HUDEP-2 (cell line): ENCODE results near the gene HFE.
A peak's percentile ranks its signal among the peaks of the same experiment; 100 is the strongest.
"Not testable (repeated sequence)": the region's sequence is repeated elsewhere in the genome, so short reads cannot be mapped to it uniquely, and the experiment has no call there.

Source experiments
- DNase-seq, 76 experiments: peaks; one replicate each; lab custom pipeline; 2025; ENCODE audit not compliant: unreplicated experiment in 76 of 76; lab: John Stamatoyannopoulos, UW

HFE gene

GRCh38 chr6:26087284-26088115 is at the start of gene HFE:
TSS of gene HFE (plus strand) at chr6:26087429. CDS start at chr6:26087441, 12 bp downstream.
- DNase-seq: peak in 7 of 76 experiments; percentile 14 to 36 (median 28)

GRCh38 chr6:26041946-26042345 is 45.3 kb upstream of the HFE start:
- DNase-seq: no peak

DNA sequence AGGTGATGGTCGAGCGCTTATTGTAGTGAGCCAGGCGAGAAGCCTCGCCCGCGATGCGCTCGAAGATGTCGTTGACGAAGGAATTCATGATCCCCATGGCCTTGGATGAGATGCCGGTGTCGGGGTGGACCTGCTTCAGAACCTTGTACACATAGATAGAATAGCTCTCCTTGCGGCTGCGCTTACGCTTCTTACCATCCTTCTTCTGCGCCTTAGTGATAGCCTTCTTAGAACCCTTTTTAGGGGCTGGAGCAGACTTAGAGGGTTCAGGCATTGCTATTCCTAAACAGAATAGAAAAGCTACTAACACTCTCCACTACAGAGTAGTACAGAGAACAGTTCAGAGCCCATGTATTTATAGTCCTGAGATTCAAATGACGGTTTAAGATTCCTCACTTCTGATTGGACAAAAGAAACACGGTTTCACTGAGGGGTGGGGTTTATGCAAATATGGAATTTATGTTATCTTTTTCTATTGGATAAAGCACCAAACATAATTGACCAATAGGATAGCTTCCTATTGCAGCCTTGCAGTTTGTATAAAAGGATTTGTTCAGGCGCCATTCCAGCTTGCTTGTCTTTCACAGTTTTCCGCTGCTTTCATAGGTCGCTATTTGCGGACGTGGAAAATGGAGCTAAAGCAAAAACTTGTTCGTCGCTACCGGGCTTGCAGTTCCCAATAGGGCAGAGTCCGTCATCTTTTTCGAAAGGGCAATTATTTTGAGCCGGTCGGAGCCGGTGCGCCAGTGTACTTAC is 43.7 kb upstream of the HFE start:
- DNase-seq: peak in 70 of 76 experiments; percentile 43 to 100 (median 92)

GRCh38 chr6:26044140-26045064 is 42.8 kb upstream of the HFE start:
- DNase-seq: peak in 57 of 76 experiments; percentile 34 to 92 (median 82)

GRCh38 chr6:26045065-26045927 is 41.9 kb upstream of the HFE start:
- DNase-seq: peak in 70 of 76 experiments; percentile 79 to 99 (median 96)

DNA sequence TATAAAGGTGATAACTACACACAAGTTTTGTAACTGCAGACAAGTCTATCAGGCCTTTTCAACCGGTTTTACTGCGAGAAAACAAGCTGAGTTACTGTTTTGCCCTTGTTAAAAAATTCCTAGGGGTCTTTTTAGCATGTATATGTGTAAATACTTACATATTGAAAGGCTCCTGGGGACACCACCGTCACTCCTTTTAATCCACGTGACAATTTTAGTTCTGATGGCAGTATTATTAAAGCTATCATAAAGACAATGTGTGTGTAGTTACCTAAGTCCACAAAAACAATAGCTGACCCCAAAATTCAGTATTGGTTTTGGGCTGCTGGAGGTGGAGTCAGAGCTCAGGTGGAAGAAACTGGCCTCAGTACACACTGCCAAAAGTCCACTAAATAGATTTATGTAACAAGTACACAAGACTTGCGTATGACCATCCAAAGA is 41.3 kb upstream of the HFE start:
- DNase-seq: peak in 24 of 76 experiments; percentile 38 to 95 (median 74)

DNA sequence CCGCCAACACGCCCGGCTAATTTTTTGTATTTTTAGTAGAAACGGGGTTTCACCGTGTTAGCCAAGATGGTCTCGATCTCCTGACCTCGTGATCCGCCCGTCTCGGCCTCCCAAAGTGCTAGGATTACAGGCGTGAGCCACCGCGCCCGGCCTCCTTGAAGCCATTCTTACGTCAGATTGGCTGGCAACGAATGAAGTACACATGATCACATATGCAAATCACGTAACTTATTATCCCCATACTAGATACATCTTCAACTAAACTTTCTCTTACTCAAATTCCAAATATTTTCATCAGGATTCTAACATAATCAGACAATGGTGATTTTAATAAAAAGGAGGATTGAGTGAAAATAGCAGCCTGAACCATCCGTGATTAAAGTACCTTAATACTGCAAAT is 39.9 kb upstream of the HFE start:
- DNase-seq: not testable (repeated sequence)

DNA sequence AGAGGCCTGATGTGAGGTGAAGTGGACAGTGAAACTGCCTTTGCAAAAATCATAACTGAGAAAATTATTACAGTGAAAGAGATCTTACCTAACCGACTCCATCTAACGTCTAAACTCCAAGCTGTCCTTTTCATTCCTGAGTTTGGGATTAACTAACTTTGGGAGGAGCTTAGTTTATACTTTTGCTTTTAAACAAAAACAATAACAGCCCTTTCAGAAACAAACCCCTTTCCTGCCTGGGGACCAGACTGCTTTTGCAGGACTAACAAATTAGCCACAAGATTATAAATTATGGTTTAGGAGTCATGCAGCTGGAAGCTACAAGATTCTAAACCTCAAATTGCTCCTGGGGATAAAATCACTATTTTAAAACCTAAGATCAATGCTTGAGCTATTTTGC is 38.6 kb upstream of the HFE start:
- DNase-seq: no peak

DNA sequence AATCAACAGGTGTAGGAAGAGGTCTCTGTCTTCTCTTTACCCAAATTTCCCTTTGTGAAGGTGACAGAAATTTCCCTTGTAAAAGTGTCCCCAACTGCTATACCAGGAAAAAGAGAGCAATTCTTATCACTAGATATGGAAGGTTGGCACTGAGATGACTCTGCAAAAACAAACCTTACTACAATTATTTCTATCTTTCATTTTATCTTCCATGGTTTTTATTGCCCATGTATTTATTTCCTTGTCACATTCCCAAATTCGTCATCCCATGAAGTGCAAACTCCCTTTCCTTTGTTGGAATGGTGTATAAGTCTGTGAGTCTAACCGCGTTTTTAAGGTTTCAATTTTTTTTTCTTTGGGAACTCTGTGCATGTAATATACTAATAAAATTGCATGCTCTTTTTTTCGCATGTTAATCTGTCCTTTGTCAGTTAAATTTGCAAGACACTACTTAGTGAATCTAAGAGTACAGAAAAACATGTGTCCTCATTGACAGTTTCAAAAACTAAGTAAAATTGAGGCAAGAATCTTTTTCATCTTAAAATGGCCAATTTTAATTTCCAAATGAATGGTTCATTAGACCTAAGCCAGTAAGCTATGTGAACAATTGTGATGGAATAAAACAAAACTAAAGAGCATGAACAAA is 35.4 kb upstream of the HFE start:
- peak in 4 of 76 experiments; percentile 18 to 40 (median 29) for DNase-seq

- DNase-seq: not testable (repeated sequence)
Observed at GRCh38 chr6:26052762-26053250, 34.4 kb upstream of the HFE start.

DNA sequence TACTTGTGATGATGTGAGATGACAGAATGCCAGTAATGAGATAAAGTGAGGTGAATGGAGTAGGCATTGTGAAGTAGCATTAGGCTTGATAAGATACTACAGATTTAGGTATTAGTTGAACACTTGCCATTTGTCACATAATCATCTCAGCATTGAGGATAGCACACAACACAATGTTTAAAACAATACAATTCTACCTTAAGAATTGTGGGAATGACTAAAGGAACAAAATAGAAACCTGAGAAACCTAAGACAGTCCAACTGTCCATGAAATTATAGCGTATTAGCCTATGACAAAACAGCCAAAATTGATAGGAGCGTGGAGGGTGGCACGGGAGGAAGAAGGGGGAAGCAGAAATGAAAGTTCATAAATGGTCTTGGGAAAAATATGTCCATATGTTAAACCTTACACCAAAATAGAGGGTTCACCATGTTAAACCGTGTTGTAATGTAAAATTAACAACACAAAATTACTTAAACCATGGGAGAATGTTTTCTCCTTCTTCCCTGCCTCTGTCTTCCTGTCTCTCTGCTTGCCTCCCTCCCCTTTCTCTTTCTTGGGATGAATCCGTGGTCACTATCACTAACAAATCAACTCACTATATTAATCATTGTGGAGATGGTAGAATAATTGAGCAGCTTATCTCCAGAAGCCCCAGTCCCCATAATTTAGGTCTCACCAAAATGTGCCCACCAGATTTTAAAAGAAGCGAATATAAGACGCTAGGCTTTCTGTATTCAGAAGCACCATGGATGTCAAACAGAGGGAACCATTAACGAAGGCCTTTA is 33.0 kb upstream of the HFE start:
- peak in 13 of 76 experiments; percentile 29 to 67 (median 52) for DNase-seq

- DNase-seq: peak in 69 of 76 experiments; percentile 73 to 97 (median 93)
Observed at GRCh38 chr6:26054781-26055718, 32.2 kb upstream of the HFE start.

GRCh38 chr6:26055719-26056582 is 31.3 kb upstream of the HFE start:
- peak in 73 of 76 experiments; percentile 62 to 99 (median 93) for DNase-seq

GRCh38 chr6:26056583-26057350 is 30.5 kb upstream of the HFE start:
- DNase-seq: peak in 46 of 76 experiments; percentile 16 to 82 (median 52)

GRCh38 chr6:26057899-26058298 is 29.3 kb upstream of the HFE start:
- no peak for DNase-seq
